Psoas muscle (tissue), 8 donors: Measurements from ENCODE around the gene CDH20. TPM values are rescaled to one million over a fixed set of nuclear protein-coding genes. Genes with fewer than 3 reads are reported as not detected.
A peak's percentile ranks its signal among the peaks of the same experiment; 100 is the strongest.

Source experiments
- ATAC-seq, 4 donors: fragments of 200-7000 bp; cut with Tn5 transposase; one replicate each; pipeline ENCODE4 v1.9.1; 2020; ENCODE audit warnings: moderate library complexity in 3 of 4, mild to moderate bottlenecking in 2 of 4
- DNase-seq, 2 donors: peaks; one replicate each; pipeline ENCODE4 v3.0.0-alpha.2; 2020
- H3K27ac ChIP-seq: fragments of 200-600 bp; one replicate; pipeline ENCODE4 v1.8.0; 2022
- H3K27me3 ChIP-seq, 3 donors: fragments of 200-600 bp in 1 of 3; one replicate each; pipeline versions ENCODE4 v1.6.1 to v1.8.0; 2013 to 2022; ENCODE audit warnings: low read length in 2 of 3, mild to moderate bottlenecking in 2 of 3, moderate library complexity in 1 of 3; ENCODE audit not compliant: insufficient read depth in 3 of 3
- H3K36me3 ChIP-seq, 2 donors: fragments of 200-600 bp in 1 of 2; one replicate each; pipeline versions ENCODE4 v1.6.1 to v1.8.0; 2013 to 2022; ENCODE audit warnings: low read depth in 1 of 2, mild to moderate bottlenecking in 1 of 2, moderate library complexity in 1 of 2; ENCODE audit not compliant: insufficient read depth in 1 of 2
- H3K4me1 ChIP-seq: fragments of 200-600 bp; one replicate; pipeline ENCODE4 v1.8.0; 2022
- H3K4me3 ChIP-seq: fragments of 200-600 bp; one replicate; pipeline ENCODE4 v1.8.0; 2022; ENCODE audit warnings: mild to moderate bottlenecking
- H3K9me3 ChIP-seq: fragments of 200-600 bp; one replicate; pipeline ENCODE4 v1.8.0; 2022
- WGBS, 3 donors: extraction: QIAGEN DNeasy Blood & Tissue Kit; methylation state at CpG; one replicate each; pipeline versions ENCODE4 v1.1.6 to v1.1.7; 2013; 5-methylcytosine and 5-hydroxymethylcytosine counted together
- intact Hi-C, 2 donors: fragments of 100-400 bp; cut with DNase I; formaldehyde crosslinking; loops; one replicate each; pipeline versions ENCODE4 v1.11.0 to v1.14.2; 2022
- polyA plus RNA-seq, 3 donors: library from polyadenylated mRNA; stranded (reverse); fragments of 200-250 nt; gene quantifications; one replicate each; pipeline ENCODE4 v1.2.3, GENCODE V29; 2013
- total RNA-seq, 4 donors: library from RNA; stranded (reverse); fragmentation: NEBNext Ultra II Directional in 2 of 4; extraction: Animal tissue kit (Norgen Biotek cat#: 25700) in 2 of 4; gene quantifications; one replicate each; pipeline versions ENCODE4 v1.2.1 to v1.2.4, GENCODE V29; 2021 to 2023
- TF ChIP-seq, protein P1 (sequence below): fragments of 200-600 bp; IDR thresholded peaks from one replicate; pipeline ENCODE4 v1.8.0; 2022; ENCODE audit warnings: antibody characterized with exemption
- donor health status: healthy with polysubstance abuse.
- donor health status: DM: no; HTN: no; CAD: no; lungs with moderate emphysema.
- donor health status: Bipolar disorder and iron deficiency.
- donor health status: healthy.
- donor health status: DM: yes; HTN: yes; CAD: no.
- donor health status: DM: no; HTN: no; CAD: no.
- donor health status: DM: no; HTN: no; CAD: no.
- donor health status: DM: yes; HTN: yes; CAD: no.

CDH20 gene
- total and polyA plus RNA-seq, 7 donors, result 0.10 to 16.3 (median 2.6) TPM

DNA sequence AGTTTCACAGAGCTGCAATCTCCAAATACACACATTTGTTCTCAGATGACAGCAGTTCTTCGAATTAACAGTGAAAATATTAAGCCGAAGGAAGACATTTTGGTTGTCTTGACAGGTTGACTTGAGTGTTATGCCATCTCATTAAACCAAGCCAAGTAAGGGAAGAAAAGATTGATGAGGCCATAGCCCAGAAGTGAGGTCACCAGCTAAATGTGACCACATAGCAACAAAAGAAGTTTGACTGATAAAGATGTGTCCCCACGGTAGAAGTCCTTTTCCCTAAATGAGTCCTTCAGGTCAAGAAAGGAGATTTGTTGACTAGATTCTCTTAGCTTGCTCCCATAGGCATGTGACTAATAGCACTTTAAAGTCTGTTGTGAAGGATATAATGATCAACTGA lies 156.1 kb downstream of the CDH20 start:
- intact Hi-C loops, result no loop called here
- no peaks in the 10 kb centered on the region for H3K4me1 ChIP-seq
- DNase-seq (no peak), ATAC-seq (no peak)
- no peaks in the 10 kb centered on the region for H3K9me3 ChIP-seq
- TF ChIP-seq, protein P1, sequence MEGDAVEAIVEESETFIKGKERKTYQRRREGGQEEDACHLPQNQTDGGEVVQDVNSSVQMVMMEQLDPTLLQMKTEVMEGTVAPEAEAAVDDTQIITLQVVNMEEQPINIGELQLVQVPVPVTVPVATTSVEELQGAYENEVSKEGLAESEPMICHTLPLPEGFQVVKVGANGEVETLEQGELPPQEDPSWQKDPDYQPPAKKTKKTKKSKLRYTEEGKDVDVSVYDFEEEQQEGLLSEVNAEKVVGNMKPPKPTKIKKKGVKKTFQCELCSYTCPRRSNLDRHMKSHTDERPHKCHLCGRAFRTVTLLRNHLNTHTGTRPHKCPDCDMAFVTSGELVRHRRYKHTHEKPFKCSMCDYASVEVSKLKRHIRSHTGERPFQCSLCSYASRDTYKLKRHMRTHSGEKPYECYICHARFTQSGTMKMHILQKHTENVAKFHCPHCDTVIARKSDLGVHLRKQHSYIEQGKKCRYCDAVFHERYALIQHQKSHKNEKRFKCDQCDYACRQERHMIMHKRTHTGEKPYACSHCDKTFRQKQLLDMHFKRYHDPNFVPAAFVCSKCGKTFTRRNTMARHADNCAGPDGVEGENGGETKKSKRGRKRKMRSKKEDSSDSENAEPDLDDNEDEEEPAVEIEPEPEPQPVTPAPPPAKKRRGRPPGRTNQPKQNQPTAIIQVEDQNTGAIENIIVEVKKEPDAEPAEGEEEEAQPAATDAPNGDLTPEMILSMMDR, result no peak
- no peak overlapping the region for H3K4me3 ChIP-seq
- H3K27ac ChIP-seq, result no peak overlapping the region
- WGBS, 3 donors, result 66 to 68% (median 67%) methylated on average over 3 of the region's 3 CpGs
- H3K27me3 ChIP-seq, result peaks cover 0 to 2% (median 0%) of the 10 kb centered on the region in 3 donors
- no peaks in the 10 kb centered on the region for H3K36me3 ChIP-seq

DNA sequence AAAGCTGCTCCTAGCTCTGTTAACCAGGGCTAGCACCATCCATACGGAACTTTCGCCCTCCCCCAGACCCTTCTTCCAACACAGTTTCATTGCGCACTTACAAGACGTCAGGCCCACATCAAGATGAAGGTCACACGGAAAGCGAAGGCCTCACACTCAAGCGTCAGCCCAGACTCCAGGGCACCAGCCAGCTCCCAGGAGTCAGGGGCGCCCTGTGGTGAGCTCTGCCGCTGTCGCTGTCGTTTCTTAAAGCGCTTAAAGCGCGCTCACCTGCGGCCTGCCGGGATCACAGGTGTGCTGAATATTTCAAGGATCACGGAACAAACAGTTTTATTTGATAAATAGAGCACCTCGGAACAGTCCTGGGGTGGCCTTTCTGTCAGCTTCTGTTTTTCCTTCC lies 163.1 kb downstream of the CDH20 start:
- no peak for DNase-seq
- Histone ChIP-seq H3K4me3 (no peak overlapping the region), H3K4me1 (no peaks in the 10 kb centered on the region), H3K36me3 (no peaks in the 10 kb centered on the region), H3K27ac (no peak overlapping the region), H3K9me3 (no peaks in the 10 kb centered on the region), H3K27me3 (peaks cover 0 to 3% (median 0%) of the 10 kb centered on the region in 3 donors)
- no peak for ATAC-seq
- TF ChIP-seq, protein P1, result no peak
- intact Hi-C loops, result no loop called here
- 67 to 76% (median 68%) methylated on average over 18 of the region's 18 CpGs for WGBS, 3 donors

DNA sequence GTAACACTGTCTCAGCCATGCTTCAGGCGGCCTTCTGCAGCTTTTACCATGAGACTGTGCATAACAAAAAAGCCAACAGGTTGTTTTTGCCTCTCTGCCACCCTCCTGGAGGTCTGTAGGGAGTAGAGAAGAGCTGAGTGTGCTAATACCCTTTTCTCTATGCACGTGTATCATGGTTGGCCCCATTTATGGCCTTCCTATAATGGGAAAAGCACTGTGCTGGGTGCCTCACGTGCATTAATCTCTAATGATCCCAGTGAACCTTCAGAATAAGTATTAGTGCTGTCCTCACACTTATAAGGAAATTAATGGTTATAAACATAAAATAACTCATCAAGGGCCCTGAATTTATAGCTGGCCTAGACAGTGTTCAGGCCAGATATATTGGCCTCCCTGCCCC lies 164.2 kb downstream of the CDH20 start:
- H3K36me3 ChIP-seq, result no peaks in the 10 kb centered on the region
- intact Hi-C loops, result no loop called here
- H3K4me1 ChIP-seq, result no peaks in the 10 kb centered on the region
- 62 to 70% (median 66%) methylated on average over 3 of the region's 3 CpGs for WGBS, 3 donors
- ATAC-seq, result no peak
- TF ChIP-seq, protein P1, result no peak
- no peak overlapping the region for H3K27ac ChIP-seq
- H3K9me3 ChIP-seq, result no peaks in the 10 kb centered on the region
- H3K27me3 ChIP-seq, result peaks cover 0 to 3% (median 0%) of the 10 kb centered on the region in 3 donors
- no peak for DNase-seq
- H3K4me3 ChIP-seq, result no peak overlapping the region

DNA sequence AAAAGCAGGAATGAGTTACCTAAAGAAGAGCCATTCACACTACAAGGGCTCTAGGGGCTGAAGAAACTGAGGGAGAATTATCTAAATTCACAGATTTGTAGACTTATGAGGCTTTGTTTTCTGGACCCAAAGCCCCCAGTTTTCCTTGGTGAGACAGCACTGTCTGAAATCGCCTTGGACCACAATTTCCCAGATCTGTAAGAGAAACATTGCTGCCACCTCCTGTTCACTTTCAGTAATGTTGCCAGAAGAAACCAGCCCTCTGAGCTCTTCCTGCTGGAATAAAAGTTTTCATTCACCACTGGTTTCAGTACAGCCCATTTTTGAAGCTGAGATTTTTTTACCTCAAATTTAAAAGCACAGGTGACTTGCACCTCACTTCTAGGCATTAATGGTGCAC lies 169.2 kb downstream of the CDH20 start:
- peaks cover 0 to 3% (median 0%) of the 10 kb centered on the region in 3 donors for H3K27me3 ChIP-seq
- no peak for DNase-seq
- WGBS, 3 donors, result 4 to 7% (median 5%) methylated on average over 1 of the region's 1 CpG
- no peak overlapping the region for H3K27ac ChIP-seq
- no peaks in the 10 kb centered on the region for H3K4me1 ChIP-seq
- H3K4me3 ChIP-seq, result no peak overlapping the region
- TF ChIP-seq, protein P1, result peak; percentile 49
- H3K36me3 ChIP-seq, result no peaks in the 10 kb centered on the region
- intact Hi-C loops, result loop anchor here in 1 of 2 donors (10.0 kb wide), 3 partner anchors 178 to 1518 kb away; no protein-coding TSS in a partner anchor
- ATAC-seq, result peak in 1 of 4 donors; percentile 52
- H3K9me3 ChIP-seq, result no peaks in the 10 kb centered on the region

DNA sequence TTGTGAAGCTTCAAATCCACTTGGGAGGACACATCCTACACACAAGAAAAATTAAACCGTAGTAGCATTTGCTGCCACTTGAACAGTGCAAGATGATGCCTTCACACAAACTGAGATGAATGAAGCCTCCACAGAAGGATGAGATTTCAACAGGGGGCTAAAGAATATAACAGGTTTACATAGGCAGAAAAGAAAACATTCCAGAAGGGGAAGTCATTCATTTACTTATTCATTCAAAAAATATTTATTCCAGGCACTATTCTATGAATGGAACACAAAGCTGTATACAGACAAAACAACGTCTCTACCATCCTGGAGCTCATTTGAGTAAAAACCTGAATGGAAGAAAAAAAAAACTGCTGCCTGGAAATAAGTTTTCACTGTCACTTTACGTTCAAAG lies 170.5 kb downstream of the CDH20 start:
- no peaks in the 10 kb centered on the region for H3K9me3 ChIP-seq
- H3K27ac ChIP-seq, result no peak overlapping the region
- WGBS, 3 donors, result 41 to 53% (median 46%) methylated on average over 3 of the region's 3 CpGs
- H3K4me1 ChIP-seq, result no peaks in the 10 kb centered on the region
- no peaks in the 10 kb centered on the region for H3K36me3 ChIP-seq
- DNase-seq (no peak), ATAC-seq (no peak)
- no peak overlapping the region for H3K4me3 ChIP-seq
- peaks cover 0 to 3% (median 0%) of the 10 kb centered on the region in 3 donors for H3K27me3 ChIP-seq
- intact Hi-C loops, result loop anchor here in 1 of 2 donors (10.0 kb wide), 3 partner anchors 179 to 1519 kb away; no protein-coding TSS in a partner anchor
- TF ChIP-seq, protein P1, result no peak
